HCT116 (cell line): ENCODE results near the gene CDK18. TPM values are rescaled to one million over a fixed set of nuclear protein-coding genes. Genes with fewer than 3 reads are reported as not detected.

ENCODE experiments used
- ATAC-seq: fragments of 200-7000 bp; cut with Tn5 transposase; 2 replicates; pipeline ENCODE4 v1.9.1; 2020; ENCODE audit warnings: mild to moderate bottlenecking, moderate library complexity
- BruUV-seq: library from RNA; stranded (reverse); fragments of 400-500 nt; replicated peaks from 2 replicates; lab custom pipeline; 2021; lab: Mats Ljungman, UMichigan
- CTCF ChIA-PET: fragments of 300-600 bp; sonication (Branson Sonifier 250); formaldehyde crosslinking; loops from one replicate; lab custom pipeline; 2021; ENCODE audit warnings: antibody characterized with exemption; lab: Charles Lee
- POLR2A ChIA-PET: fragments of 300-600, 350-600 bp; sonication (Branson Sonifier 250); formaldehyde crosslinking; loops from one replicate; lab custom pipeline; 2021; ENCODE audit warnings: antibody characterized with exemption; lab: Charles Lee
- RAD21 ChIA-PET, 2 experiments: fragments of 300-600 bp; sonication (Branson Sonifier 250); formaldehyde crosslinking; loops; one replicate each; lab custom pipeline; 2023; ENCODE audit warnings: low total read pairs in 2 of 2; ENCODE audit not compliant: uncharacterized antibody in 2 of 2, unreplicated experiment in 2 of 2, low non-redundant PET in 1 of 2; lab: Charles Lee
- DNase-seq: peaks from one replicate; pipeline ENCODE4 v3.0.0-alpha.2; 2010; ENCODE audit warnings: low read depth, low spot score
- H2AFZ ChIP-seq: fragments of 200-600 bp; shearing (Covaris generic), sonication (generic); 2 replicates; pipeline ENCODE4 v1.6.1; 2017; ENCODE audit warnings: low read depth, mixed run types, mixed read lengths, antibody characterized with exemption, low read length; ENCODE audit not compliant: poor library complexity, severe bottlenecking
- H3K27ac ChIP-seq: 2 replicates; pipeline ENCODE4 v1.5.1; 2012; ENCODE audit warnings: low read depth, low read length
- H3K27me3 ChIP-seq: fragments of 200-600 bp; sonication (generic); 2 replicates; pipeline ENCODE4 v1.6.1; 2016; ENCODE audit warnings: mixed run types, low read length, mixed read lengths; ENCODE audit not compliant: insufficient read depth
- H3K36me3 ChIP-seq, 2 experiments: fragments of 200-500 bp in 1 of 2; fragments of 200-600 bp in 1 of 2; sonication (Bioruptor generic) in 1 of 2; sonication (generic) in 1 of 2; 2 replicates each; pipeline versions ENCODE4 v1.5.1 to v1.6.1; 2014 to 2016; ENCODE audit warnings: low read length in 2 of 2, inconsistent platforms in 1 of 2, mixed read lengths in 1 of 2, mixed run types in 1 of 2; ENCODE audit not compliant: insufficient read depth in 2 of 2, control insufficient read depth in 1 of 2
- H3K4me1 ChIP-seq, 2 experiments: fragments of 200-600 bp in 1 of 2; sonication (generic) in 1 of 2; 2 replicates each; pipeline versions ENCODE4 v1.5.1 to v1.6.1; 2012 to 2017; ENCODE audit warnings: low read length in 2 of 2, inconsistent platforms in 1 of 2, mild to moderate bottlenecking in 1 of 2, mixed read lengths in 1 of 2, mixed run types in 1 of 2, moderate library complexity in 1 of 2; ENCODE audit not compliant: insufficient read depth in 2 of 2, control insufficient read depth in 1 of 2
- H3K4me2 ChIP-seq: fragments of 200-600 bp; sonication (generic); 2 replicates; pipeline ENCODE4 v1.6.1; 2017; ENCODE audit warnings: mixed run types, low read length, mixed read lengths
- H3K4me3 ChIP-seq, 2 experiments: fragments of 200-600 bp in 1 of 2; sonication (generic) in 1 of 2; replicated peaks in 1 of 2; 2 replicates each; pipeline ENCODE4 v1.5.1; 2011 to 2016; ENCODE audit warnings: low read length in 2 of 2, control low read depth in 1 of 2, low read depth in 1 of 2, mild to moderate bottlenecking in 1 of 2, mixed read lengths in 1 of 2, mixed run types in 1 of 2
- H3K79me2 ChIP-seq: fragments of 200-600 bp; sonication (generic); 2 replicates; pipeline ENCODE4 v1.6.1; 2017; ENCODE audit warnings: mild to moderate bottlenecking, mixed run types, low read length, moderate library complexity, mixed read lengths; ENCODE audit not compliant: insufficient read depth
- H3K9ac ChIP-seq: fragments of 200-600 bp; sonication (generic); 2 replicates; pipeline ENCODE4 v1.6.1; 2016; ENCODE audit warnings: low read length, mixed read lengths
- H3K9me2 ChIP-seq: fragments of 200-600 bp; sonication (generic), shearing (Covaris generic); 2 replicates; pipeline ENCODE4 v1.6.1; 2017; ENCODE audit warnings: mixed run types, mild to moderate bottlenecking, moderate library complexity; ENCODE audit not compliant: insufficient read depth
- H3K9me3 ChIP-seq, 2 experiments: fragments of 200-500 bp in 1 of 2; fragments of 200-600 bp in 1 of 2; sonication (Bioruptor generic) in 1 of 2; sonication (generic) in 1 of 2; 2 replicates each; pipeline ENCODE4 v1.6.1; 2014 to 2017; ENCODE audit warnings: low read length in 2 of 2, mixed read lengths in 2 of 2, inconsistent platforms in 1 of 2, low read depth in 1 of 2, mild to moderate bottlenecking in 1 of 2, mixed run types in 1 of 2, moderate library complexity in 1 of 2; ENCODE audit not compliant: control insufficient read depth in 1 of 2, insufficient read depth in 1 of 2
- H4K20me1 ChIP-seq: fragments of 200-600 bp; sonication (generic), shearing (Covaris generic); 2 replicates; pipeline ENCODE4 v1.6.1; 2017; ENCODE audit warnings: mixed run types, mild to moderate bottlenecking, moderate library complexity; ENCODE audit not compliant: insufficient read depth
- ATF3 ChIP-seq: IDR thresholded peaks from 2 replicates; pipeline ENCODE4 v1.6.1; 2012
- CEBPB ChIP-seq: IDR thresholded peaks from 2 replicates; pipeline ENCODE4 v1.6.1; 2012; ENCODE audit warnings: low read depth
- CTCF ChIP-seq, 3 experiments: fragments of 200-600 bp in 1 of 3; sonication (generic) in 1 of 3; IDR thresholded peaks in 2 of 3; conservative IDR thresholded peaks in 1 of 3; 2 replicates each; pipeline ENCODE4 v1.5.1; 2012 to 2017; ENCODE audit warnings: low read depth in 2 of 3, low read length in 2 of 3, antibody characterized with exemption in 1 of 3, borderline replicate concordance in 1 of 3, control low read depth in 1 of 3, mild to moderate bottlenecking in 1 of 3, mixed read lengths in 1 of 3, mixed run types in 1 of 3, moderate library complexity in 1 of 3; ENCODE audit not compliant: insufficient read depth in 1 of 3
- EGR1 ChIP-seq: IDR thresholded peaks from 2 replicates; pipeline ENCODE4 v1.6.1; 2012; ENCODE audit warnings: low read depth
- EZH2phosphoT487 ChIP-seq: fragments of 200-600 bp; IDR thresholded peaks from 2 replicates; pipeline ENCODE4 v1.6.1; 2018; ENCODE audit warnings: antibody characterized with exemption, borderline replicate concordance
- FOSL1 ChIP-seq: IDR thresholded peaks from 2 replicates; pipeline ENCODE4 v1.6.1; 2012; ENCODE audit warnings: low read depth
- JUND ChIP-seq: IDR thresholded peaks from 2 replicates; pipeline ENCODE4 v1.6.1; 2012
- MAX ChIP-seq: IDR thresholded peaks from 2 replicates; pipeline ENCODE4 v1.6.1; 2012
- POLR2A ChIP-seq: IDR thresholded peaks from 2 replicates; pipeline ENCODE4 v1.7.0; 2011; ENCODE audit warnings: borderline replicate concordance; ENCODE audit not compliant: insufficient read depth, insufficient read length; ENCODE audit errors: extremely low read depth
- RAD21 ChIP-seq: IDR thresholded peaks from 2 replicates; pipeline ENCODE4 v1.6.1; 2012; ENCODE audit warnings: low read depth, mild to moderate bottlenecking
- REST ChIP-seq: IDR thresholded peaks from 2 replicates; pipeline ENCODE4 v1.6.1; 2012; ENCODE audit warnings: low read depth
- TCF7L2 ChIP-seq: IDR thresholded peaks from 2 replicates; pipeline ENCODE4 v1.7.0; 2011; ENCODE audit warnings: borderline replicate concordance, inconsistent platforms; ENCODE audit not compliant: insufficient read depth, insufficient read length; ENCODE audit errors: extremely low read depth
- ZBTB33 ChIP-seq: IDR thresholded peaks from 2 replicates; pipeline ENCODE4 v1.6.1; 2011; ENCODE audit warnings: mild to moderate bottlenecking, low read length, moderate library complexity; ENCODE audit not compliant: insufficient replicate concordance; ENCODE audit errors: extremely low read depth
- ZFX ChIP-seq: fragments of 450-650 bp; IDR thresholded peaks from 2 replicates; pipeline ENCODE4 v1.6.1; 2017
- ZNF274 ChIP-seq: fragments of 200-500 bp; sonication (Bioruptor generic); IDR thresholded peaks from 2 replicates; pipeline ENCODE4 v1.6.1; 2014; ENCODE audit warnings: mild to moderate bottlenecking, low read depth, low read length, inconsistent platforms
- intact Hi-C: fragments of 100-400 bp; cut with micrococcal nuclease; formaldehyde crosslinking; loops from 2 replicates; pipeline ENCODE4 v1.10.0; 2022
- total RNA-seq: library from RNA; stranded (reverse); gene quantifications from one replicate; pipeline ENCODE4 v1.2.1, GENCODE V29; 2021; ENCODE audit not compliant: unreplicated experiment

The CDK18 gene
- total RNA-seq, 1 experiment from 2014 or later, result 32.0 TPM

GRCh38 chr1:205510951-205511330 lies 6.5 kb downstream of the CDK18 start:
- H3K79me2 ChIP-seq, result peaks cover 12% of the 10 kb centered on the region; the same call in 1 of the 2 replicates
- TF ChIP-seq RAD21 (no peak), ZNF274 (no peak), JUND (no peak), TCF7L2 (no peak), FOSL1 (no peak), ZFX (no peak), CEBPB (no peak), ZBTB33 (no peak), POLR2A (no peak), ATF3 (no peak), MAX (no peak), EGR1 (no peak), REST (no peak), CTCF (IDR thresholded peaks at IDR 0.05 in 2 of 3, conservative IDR thresholded peaks at IDR 0.05 in 1 of 3; ENCODE audit: borderline replicate concordance in 1 of 3, insufficient read depth in 1 of 3, low read depth in 2 of 3, low read length in 2 of 3) (no peak), EZH2phosphoT487 (no peak)
- TF ChIP-seq, all 23 proteins: peak for 0
- Histone ChIP-seq H3K9me2 (no peaks in the 10 kb centered on the region), H4K20me1 (no peaks in the 10 kb centered on the region), H3K9ac (no peak overlapping the region), H2AFZ (no peak overlapping the region), H3K36me3 (no peaks in the 10 kb centered on the region), H3K27me3 (no peaks in the 10 kb centered on the region), H3K4me2 (no peak overlapping the region), H3K4me1 (peaks cover 8 to 46% of the 10 kb centered on the region in 2 experiments), H3K27ac (no peak overlapping the region), H3K4me3 (no peak overlapping the region), H3K9me3 (no peaks in the 10 kb centered on the region)
- ATAC-seq (no peak), DNase-seq (no peak)
- BruUV-seq, result no TSS peak
- intact Hi-C loops, result no loop called here
- ChIA-PET RAD21 (no interaction called here), CTCF (no interaction called here), POLR2A (no interaction called here)
